ENCODE measurements around the gene TMEM259. TPM values are rescaled to one million over a fixed set of nuclear protein-coding genes. Genes with fewer than 3 reads are reported as not detected.

Gene TMEM259
- total and polyA plus RNA-seq, 2 donors (not counting 1 experiment from before 2014, with no cell fraction given): 373 to 607 TPM

- peaks cover 0 to 62% of the 10 kb centered on the region in 2 experiments for H3K36me3 ChIP-seq (replicated peaks in 1 of 2; ENCODE audit: control extremely low read depth in 1 of 2, control insufficient read depth in 1 of 2, extremely low read depth in 1 of 2, insufficient read depth in 2 of 2, low read length in 1 of 2)
- H3K27me3 Mint-ChIP-seq: no peaks in the 10 kb centered on the region
- 97% methylated on average over 18 of the region's 19 CpGs for WGBS (ENCODE audit: insufficient coverage)
- H3K9me3 ChIP-seq (ENCODE audit: control extremely low read depth in 1 of 3, control insufficient read depth in 2 of 3, insufficient read depth in 1 of 3, low read length in 2 of 3): peaks cover 0 to 16% (median 0%) of the 10 kb centered on the region in 3 donors
- H3K4me1 Mint-ChIP-seq: peaks cover 2% of the 10 kb centered on the region
- no peak overlapping the region for H3K4me3 ChIP-seq (ENCODE audit: control extremely low read depth in 1 of 5, extremely low read depth in 1 of 5, insufficient read depth in 1 of 5, low read depth in 2 of 5, low read length in 4 of 5)
- no peaks in the 10 kb centered on the region for H3K27me3 ChIP-seq (replicated peaks in 1 of 4; ENCODE audit: control extremely low read depth in 1 of 4, control insufficient read depth in 3 of 4, insufficient read depth in 4 of 4, low read length in 3 of 4)
- no peak overlapping the region for H3K27ac Mint-ChIP-seq
- H3K9ac ChIP-seq (ENCODE audit: low read length): no peak overlapping the region
- peaks cover 18% of the 10 kb centered on the region for H4K20me1 ChIP-seq (ENCODE audit: control insufficient read depth, insufficient read depth, low read length, poor library complexity, severe bottlenecking)
- H3K79me2 ChIP-seq (ENCODE audit: control insufficient read depth, insufficient read depth, low read length): peaks cover 8% of the 10 kb centered on the region
- H3K4me3 Mint-ChIP-seq: no peak overlapping the region
- no peaks in the 10 kb centered on the region for H3K4me1 ChIP-seq (ENCODE audit: control insufficient read depth in 2 of 2, insufficient read depth in 2 of 2, low read length in 2 of 2)
- no peak for TF ChIP-seq EZH2 (IDR thresholded peaks at IDR 0.05; ENCODE audit: borderline replicate concordance, insufficient read depth, low read depth, low read length, poor library complexity, severe bottlenecking)
- no peak for TF ChIP-seq CTCF (IDR thresholded peaks at IDR 0.05)
- no peak for DNase-seq
- no peaks in the 10 kb centered on the region for H3K9me3 Mint-ChIP-seq (ENCODE audit: insufficient read depth)
- no peak for ATAC-seq (ENCODE audit: low read depth)
- CTCF ChIA-PET: interaction anchor here (2.2 kb wide), 1 partner anchor 19 kb away, joined by 5 read pairs; the partner anchor contains the start of gene WDR18
- no peak overlapping the region for H2AFZ ChIP-seq (ENCODE audit: insufficient read depth, low read depth, low read length, poor library complexity, severe bottlenecking)
- no peak overlapping the region for H3K4me2 ChIP-seq (replicated peaks; ENCODE audit: low read depth, low read length, poor library complexity, severe bottlenecking)
- POLR2A ChIA-PET: no interaction called here
- H3K27ac ChIP-seq (ENCODE audit: low read length in 2 of 2): no peak overlapping the region
- intact Hi-C loops (cut with micrococcal nuclease): no loop called here
These were observed 55.9 kb downstream of the TMEM259 start for GRCh38 chr19:964761-965694.

GRCh38 chr19:964116-964520 is 56.8 kb downstream of the TMEM259 start:
- peaks cover 22% of the 10 kb centered on the region for H4K20me1 ChIP-seq (ENCODE audit: control insufficient read depth, insufficient read depth, low read length, poor library complexity, severe bottlenecking)
- ATAC-seq (ENCODE audit: low read depth) (no peak), DNase-seq (no peak)
- CTCF ChIA-PET: interaction anchor here (2.2 kb wide), 1 partner anchor 20 kb away, joined by 5 read pairs; the partner anchor contains the start of gene WDR18
- H3K9me3 ChIP-seq (ENCODE audit: control extremely low read depth in 1 of 3, control insufficient read depth in 2 of 3, insufficient read depth in 1 of 3, low read length in 2 of 3): peaks cover 0 to 15% (median 0%) of the 10 kb centered on the region in 3 donors
- H3K4me3 Mint-ChIP-seq: no peak overlapping the region
- no peaks in the 10 kb centered on the region for H3K4me1 ChIP-seq (ENCODE audit: control insufficient read depth in 2 of 2, insufficient read depth in 2 of 2, low read length in 2 of 2)
- H3K9me3 Mint-ChIP-seq (ENCODE audit: insufficient read depth): no peaks in the 10 kb centered on the region
- no peak overlapping the region for H3K27ac Mint-ChIP-seq
- H3K4me3 ChIP-seq (ENCODE audit: control extremely low read depth in 1 of 5, extremely low read depth in 1 of 5, insufficient read depth in 1 of 5, low read depth in 2 of 5, low read length in 4 of 5): no peak overlapping the region
- H3K27me3 Mint-ChIP-seq: no peaks in the 10 kb centered on the region
- TF ChIP-seq CTCF (IDR thresholded peaks at IDR 0.05) (no peak), EZH2 (IDR thresholded peaks at IDR 0.05; ENCODE audit: borderline replicate concordance, insufficient read depth, low read depth, low read length, poor library complexity, severe bottlenecking) (no peak)
- no peaks in the 10 kb centered on the region for H3K27me3 ChIP-seq (replicated peaks in 1 of 4; ENCODE audit: control extremely low read depth in 1 of 4, control insufficient read depth in 3 of 4, insufficient read depth in 4 of 4, low read length in 3 of 4)
- POLR2A ChIA-PET: no interaction called here
- no peak overlapping the region for H3K4me2 ChIP-seq (replicated peaks; ENCODE audit: low read depth, low read length, poor library complexity, severe bottlenecking)
- no peak overlapping the region for H3K27ac ChIP-seq (ENCODE audit: low read length in 2 of 2)
- 100% methylated on average over 13 of the region's 16 CpGs for WGBS (ENCODE audit: insufficient coverage)
- peaks cover 2% of the 10 kb centered on the region for H3K4me1 Mint-ChIP-seq
- intact Hi-C loops (cut with micrococcal nuclease): no loop called here
- H2AFZ ChIP-seq (ENCODE audit: insufficient read depth, low read depth, low read length, poor library complexity, severe bottlenecking): no peak overlapping the region
- peaks cover 0 to 62% of the 10 kb centered on the region in 2 experiments for H3K36me3 ChIP-seq (replicated peaks in 1 of 2; ENCODE audit: control extremely low read depth in 1 of 2, control insufficient read depth in 1 of 2, extremely low read depth in 1 of 2, insufficient read depth in 2 of 2, low read length in 1 of 2)
- no peak overlapping the region for H3K9ac ChIP-seq (ENCODE audit: low read length)
- H3K79me2 ChIP-seq (ENCODE audit: control insufficient read depth, insufficient read depth, low read length): peaks cover 10% of the 10 kb centered on the region
